Measurements from ENCODE around the gene LPP.

DNA sequence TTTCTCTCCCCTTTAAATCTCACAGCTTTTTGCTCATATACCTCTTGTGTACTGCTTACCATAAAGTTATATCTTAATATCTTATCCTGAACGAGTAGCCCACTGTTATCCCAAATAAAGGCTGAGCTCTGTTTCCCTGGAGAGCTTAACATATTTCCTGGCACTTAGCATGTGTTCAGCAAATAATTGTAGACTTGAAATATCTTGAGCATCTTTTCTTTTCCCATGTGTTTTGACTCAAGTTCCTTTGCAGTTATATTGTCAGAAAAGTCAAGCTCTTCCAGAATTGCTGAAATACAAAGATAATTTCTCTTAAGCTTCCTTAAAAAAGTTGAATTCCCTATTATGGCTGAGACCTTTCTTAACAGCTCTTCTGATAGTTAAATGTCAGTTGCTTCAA is 150.5 kb downstream of the LPP start:
- TF ChIP-seq, protein P1, sequence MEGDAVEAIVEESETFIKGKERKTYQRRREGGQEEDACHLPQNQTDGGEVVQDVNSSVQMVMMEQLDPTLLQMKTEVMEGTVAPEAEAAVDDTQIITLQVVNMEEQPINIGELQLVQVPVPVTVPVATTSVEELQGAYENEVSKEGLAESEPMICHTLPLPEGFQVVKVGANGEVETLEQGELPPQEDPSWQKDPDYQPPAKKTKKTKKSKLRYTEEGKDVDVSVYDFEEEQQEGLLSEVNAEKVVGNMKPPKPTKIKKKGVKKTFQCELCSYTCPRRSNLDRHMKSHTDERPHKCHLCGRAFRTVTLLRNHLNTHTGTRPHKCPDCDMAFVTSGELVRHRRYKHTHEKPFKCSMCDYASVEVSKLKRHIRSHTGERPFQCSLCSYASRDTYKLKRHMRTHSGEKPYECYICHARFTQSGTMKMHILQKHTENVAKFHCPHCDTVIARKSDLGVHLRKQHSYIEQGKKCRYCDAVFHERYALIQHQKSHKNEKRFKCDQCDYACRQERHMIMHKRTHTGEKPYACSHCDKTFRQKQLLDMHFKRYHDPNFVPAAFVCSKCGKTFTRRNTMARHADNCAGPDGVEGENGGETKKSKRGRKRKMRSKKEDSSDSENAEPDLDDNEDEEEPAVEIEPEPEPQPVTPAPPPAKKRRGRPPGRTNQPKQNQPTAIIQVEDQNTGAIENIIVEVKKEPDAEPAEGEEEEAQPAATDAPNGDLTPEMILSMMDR (IDR thresholded peaks at IDR 0.05; ENCODE audit: insufficient read depth, low read length, poor library complexity, severe bottlenecking): no peak
- TF ChIP-seq EZH2phosphoT487 (conservative IDR thresholded peaks at IDR 0.05; ENCODE audit: low read length): no peak

All from SU-DHL-6 (cell line).